IPS-NIHi7 (cell line): Measurements from ENCODE around the gene SORBS1.

ENCODE experiments used
- DNase-seq: peaks from one replicate; pipeline ENCODE4 v3.0.0; 2012; ENCODE audit warnings: mixed read lengths; ENCODE audit errors: extremely low spot score

The SORBS1 gene

DNA sequence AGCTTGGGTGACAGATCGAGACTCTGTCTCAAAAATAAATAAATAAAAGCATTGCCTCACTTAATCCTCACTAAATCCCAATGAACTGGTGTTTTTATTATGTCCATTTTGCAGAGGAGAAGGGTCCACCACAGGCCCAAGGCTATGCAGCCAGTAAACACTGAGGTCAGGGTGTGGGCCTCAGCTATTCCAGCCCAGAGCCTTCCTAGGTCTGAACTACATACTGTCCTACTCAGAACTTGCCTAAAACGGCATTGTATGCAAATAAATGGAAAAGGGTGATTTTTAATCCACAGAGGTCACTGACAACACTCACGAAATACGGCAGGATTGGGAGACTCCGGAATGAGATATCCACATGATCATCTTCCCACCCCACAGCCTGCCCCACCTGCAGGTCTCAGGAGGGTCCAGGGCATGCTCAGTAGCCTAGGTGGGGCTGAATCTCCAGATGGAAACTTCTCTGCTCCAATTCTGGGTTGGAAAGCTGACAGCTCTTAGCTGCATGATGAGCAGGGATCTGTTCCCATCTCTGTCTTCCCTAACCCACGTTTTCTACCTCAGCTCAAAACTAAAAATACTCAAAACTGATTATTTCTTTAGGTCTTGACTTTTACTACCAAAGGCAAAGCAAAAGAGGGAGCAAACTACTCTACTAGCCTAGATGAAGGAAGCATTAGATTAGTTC, 121.0 kb downstream of the SORBS1 start:
- no peak for DNase-seq

DNA sequence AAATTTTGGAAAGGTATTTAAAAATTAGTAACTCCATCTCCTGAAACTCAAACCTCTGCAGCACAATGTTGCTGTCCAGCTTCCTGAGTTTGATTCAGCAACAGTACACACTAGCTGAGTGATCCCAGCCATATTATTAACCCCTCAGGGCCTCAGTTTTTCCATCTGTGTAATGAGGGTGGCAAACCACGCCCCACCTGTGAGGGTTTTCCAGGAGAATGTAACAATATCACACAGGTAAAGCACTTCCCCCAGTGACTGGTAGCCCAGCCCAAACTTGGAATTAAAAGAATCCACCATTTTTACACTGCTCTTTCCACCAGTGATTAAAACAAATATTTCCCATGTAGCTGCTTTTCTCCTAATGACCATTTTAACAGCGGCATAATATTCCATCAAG, 122.4 kb downstream of the SORBS1 start:
- DNase-seq, result no peak

DNA sequence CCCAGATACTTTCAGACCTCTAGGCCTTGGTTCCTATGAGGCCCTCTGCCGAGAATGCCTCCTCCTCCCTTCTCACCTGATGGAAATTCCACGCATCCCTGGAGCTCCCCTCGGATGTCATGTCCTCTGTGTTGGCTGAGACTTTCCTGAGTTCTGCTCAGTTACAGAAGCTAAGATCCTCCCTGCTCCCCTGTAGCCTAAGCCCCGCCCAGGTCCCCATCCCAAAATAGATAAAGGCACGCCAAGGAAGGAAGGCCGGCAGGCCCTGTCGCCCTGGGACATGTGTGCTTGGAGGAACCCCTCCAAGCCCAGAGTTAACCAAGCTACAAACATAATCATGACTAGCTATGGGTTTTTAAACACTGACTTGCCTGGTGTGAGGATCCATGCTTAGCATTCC, 123.5 kb downstream of the SORBS1 start:
- no peak for DNase-seq

DNA sequence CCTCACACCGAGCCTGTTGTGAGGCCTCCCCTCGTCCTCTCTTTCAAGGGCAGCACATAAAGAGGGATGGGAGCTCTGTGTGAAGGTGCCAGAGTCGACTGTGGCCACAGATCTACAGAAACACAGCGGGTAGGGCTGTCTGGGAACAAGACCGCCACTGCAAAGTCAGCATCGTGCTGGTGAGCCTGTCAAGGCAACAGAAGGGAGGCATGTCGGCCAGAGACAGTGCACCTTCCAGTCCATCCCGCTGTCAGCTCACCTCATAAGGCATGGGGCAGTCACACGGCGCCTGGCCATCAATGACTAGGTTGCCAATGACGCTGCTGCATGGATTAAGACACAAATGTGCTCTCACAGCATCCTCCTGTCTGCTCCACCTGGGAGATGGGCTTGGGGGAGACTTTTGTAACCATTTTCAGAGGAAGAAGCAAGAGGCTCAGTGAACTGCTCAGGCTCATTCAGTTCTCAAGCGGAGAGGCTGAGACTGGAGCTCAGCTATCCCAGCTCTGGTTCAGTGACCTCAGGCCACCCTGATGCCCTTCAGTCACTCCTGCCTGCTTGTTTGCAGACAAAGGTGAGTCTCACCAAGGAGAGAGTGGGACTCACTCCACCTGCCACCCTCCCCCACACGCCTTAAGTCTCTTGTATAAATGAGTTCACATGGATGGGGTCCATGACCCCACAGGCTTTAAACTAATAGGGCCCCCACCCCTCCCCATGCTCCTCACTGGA, 125.5 kb downstream of the SORBS1 start:
- DNase-seq, result no peak

DNA sequence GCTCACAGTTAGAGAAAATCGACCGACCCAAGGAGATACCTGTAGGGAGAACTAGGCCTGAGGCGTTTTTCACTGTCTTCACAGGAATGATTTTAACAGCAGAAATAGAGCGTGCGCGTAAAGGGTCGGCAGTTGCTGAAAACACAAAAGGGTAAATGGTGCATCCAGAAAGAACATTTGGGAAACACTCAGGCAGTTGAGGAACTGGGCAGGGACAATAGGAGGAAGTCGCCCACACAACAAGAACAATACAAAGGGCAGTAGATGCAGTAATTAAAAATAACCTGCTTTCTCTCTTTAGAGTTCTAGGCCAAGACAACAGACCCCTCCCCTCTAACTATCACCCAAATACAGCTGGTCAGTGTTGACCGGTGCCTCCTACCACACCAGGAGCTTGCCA, 126.6 kb downstream of the SORBS1 start:
- no peak for DNase-seq

DNA sequence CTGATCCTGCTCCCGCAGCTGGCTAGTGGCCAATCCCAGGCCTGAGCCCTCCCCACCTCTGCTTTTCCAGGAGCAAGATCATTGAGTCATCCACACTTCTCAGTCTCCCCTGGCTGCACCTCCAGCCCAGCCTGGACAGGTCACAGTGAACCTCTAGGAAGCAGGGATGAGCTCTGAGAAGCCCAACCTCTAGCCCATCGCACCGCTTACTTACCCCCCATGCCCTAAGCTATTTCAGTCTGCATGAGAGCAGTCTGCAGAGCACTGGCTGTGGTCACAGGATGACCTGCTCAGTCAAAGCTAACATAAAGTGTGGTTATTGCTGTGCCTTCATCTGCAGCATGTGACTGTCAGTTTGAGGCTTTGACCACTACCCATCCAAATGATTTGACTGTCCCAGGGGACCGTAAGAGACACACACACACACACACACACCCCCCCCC, 129.2 kb downstream of the SORBS1 start:
- DNase-seq, result no peak

DNA sequence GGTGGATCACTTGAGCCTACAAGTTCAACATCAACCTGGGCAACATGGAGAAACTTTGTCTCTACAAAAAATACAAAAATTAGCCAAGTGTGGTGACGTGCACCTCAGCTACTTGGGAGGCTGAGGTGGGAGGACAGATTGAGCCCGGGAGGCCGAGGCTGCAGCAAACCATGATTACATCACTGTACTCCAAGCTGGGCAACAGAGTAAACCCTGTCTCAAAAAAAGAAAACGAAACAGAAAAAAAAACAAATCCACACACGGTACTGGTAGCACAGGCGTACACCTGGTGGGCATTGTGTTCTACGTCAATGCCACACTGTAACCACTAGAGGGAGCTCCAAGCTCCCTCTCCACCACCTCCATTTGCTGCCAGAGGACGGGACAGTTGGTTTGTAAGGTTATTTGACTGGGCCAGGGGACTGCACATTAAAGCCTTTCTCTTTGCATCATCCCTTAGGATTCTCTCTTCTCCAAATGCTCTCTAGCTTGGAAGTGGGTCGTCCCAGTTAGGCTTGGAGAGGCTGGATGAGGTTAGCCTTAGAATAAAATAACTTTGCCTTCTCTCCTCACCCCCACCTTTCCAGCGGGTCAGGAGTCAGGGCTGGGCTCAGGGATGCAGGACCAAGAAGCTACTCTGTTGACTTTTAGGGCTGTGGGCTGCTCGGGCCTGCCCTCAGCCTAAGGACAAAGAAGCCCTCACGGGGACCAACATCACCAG, 130.8 kb downstream of the SORBS1 start:
- peak; percentile 90 for DNase-seq

DNA sequence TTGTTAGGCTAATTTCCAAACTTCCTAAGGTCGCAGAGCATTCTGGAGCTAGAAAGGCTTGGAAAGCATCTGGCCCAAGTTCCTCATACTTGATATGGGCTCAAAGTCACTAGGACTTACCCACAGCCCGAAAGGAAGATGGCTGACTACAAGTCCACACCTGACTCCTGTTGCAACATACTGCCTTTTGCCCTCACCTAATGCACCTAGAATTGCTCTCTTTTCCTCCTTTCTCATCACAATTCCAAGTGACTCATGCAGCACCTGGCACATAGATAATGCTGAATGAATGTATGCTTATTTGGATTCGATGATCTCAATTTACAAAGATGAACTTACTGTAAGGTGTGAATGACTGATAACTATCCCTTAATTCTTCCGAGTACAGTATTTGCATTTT, 131.5 kb downstream of the SORBS1 start:
- DNase-seq, result no peak

DNA sequence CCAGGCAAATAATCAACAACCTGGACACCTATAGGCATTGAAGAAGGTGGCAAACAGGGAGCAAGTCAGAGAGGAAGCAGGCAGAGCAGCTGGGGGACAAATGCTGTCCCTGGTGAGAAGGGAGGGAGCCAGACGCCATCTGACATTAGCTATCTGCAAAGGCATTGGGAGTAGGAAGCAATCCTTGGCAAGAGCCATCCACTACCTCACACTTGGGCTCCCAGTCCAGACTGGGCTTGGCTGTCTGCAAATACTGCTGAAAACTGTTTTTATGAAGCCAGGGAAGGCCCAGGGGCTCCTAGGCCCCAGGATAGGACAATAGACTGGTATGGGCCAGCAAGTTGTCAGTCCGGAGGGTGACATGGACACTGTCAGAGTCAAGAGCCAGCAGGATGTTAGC, 132.5 kb downstream of the SORBS1 start:
- no peak for DNase-seq

DNA sequence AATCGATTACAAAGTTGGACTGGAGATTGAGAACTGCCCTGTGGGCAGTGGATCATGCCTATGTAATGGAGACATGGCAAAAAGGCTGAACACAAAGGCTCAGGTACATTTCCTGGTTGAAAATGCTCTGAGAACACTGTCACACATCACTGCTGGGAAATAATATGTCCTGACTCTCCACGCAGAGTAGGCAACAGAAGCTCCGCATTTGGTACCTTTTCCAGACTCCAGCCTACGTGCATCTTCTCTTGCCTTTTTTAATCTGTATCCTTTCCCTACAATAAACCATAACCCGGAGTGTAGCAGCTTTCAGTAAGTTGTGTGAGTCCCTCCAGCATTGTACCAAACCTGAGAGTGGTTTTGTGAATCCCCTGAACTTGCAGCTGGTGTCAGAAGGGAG, 134.7 kb downstream of the SORBS1 start:
- DNase-seq, result no peak

DNA sequence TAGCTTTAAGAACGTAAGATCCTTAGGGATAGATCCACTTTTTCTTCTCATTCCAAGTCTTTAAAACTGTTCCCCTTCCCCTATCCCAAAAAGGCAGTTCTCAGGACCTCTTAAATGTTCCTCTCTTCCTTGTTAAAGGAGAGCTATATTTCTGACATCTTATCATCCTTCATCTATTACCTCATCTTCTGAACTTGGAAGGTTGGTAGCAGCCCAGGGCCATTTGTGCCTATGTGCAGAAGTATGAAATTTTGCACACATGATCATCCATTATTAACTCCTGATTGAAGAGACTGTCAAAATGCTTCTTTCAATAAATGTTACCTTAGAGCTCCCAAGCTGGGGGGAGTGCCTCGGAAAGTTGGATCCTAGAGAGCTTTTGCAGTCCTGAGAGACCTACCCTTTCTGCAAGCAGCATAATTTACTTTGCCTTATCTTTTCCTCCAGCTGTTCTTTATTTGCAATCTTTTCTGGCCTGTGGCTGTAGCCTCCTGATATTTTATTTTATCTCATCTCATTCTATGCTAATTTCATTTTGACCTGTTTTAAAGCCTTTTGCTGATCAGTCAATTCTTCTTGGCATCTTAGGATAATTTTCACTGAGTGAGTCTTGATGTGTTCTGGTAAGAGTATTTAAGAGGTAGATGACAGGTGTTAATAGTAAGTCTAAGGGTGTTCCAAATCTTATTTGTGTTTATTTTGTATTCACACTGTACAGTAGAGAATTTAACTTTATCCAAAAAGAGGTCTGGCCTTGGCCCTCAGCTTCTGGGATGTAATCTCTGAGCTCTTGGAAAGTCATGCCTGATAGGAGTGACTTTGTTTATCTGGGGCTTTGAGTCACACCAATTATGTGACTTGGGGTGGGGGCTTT, 135.3 kb downstream of the SORBS1 start:
- no peak for DNase-seq

DNA sequence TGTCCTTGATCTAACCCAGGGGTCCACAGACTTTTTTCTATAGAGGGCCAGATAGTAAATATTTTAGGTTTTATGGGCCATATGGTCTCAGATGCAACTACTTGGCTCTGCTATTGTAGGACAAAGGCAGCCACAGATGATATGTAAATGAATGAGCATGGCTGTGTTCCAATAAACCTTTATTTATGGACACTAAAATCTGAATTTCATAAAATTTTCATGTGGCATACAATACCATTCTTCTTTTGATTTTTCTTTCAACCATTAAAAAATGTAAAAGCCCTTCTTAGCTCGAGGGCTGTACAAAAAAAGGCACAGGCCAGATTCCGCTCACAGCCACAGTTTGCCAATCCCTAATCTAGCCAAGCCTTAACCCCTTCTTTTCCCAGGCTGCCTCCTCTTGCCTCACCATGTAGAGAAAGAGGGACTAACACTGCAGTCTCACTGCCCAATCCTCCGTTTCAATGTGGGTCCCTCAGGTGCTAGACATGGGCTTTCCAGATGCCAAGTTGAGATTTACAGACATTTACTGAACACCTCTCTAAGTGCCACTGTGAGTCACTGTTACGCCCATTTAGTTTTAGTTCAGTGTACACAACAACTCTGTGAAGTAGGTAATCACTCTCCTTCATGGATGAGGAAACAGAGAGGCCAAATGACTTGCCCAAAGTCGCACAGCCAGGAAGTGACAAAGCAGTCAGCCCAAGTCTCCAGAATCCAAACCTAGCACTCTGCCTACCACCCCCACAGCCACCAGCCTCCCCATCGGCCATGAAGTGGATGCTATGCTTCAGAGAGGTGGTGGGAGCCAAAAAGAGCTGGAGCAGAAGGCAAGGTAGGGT, 137.8 kb downstream of the SORBS1 start:
- DNase-seq, result no peak

DNA sequence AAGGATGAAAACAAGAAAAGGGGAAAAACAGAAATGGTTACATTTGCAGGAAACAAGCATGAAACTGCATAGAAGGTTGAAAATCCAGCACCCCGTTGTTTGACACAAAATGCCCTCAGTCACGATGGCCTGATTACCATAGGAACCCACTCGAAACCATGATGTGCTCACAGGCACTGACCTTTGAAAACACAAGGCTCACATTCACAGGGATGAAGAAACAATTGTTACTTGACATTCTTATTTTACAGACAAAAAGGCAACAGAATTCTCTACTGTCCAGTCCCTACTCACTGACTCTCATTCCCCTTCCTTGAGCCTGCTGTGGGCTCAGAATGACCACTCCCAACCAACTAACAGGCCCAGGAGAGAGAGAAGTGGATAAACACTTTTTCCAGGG, 138.9 kb downstream of the SORBS1 start:
- DNase-seq, result no peak

DNA sequence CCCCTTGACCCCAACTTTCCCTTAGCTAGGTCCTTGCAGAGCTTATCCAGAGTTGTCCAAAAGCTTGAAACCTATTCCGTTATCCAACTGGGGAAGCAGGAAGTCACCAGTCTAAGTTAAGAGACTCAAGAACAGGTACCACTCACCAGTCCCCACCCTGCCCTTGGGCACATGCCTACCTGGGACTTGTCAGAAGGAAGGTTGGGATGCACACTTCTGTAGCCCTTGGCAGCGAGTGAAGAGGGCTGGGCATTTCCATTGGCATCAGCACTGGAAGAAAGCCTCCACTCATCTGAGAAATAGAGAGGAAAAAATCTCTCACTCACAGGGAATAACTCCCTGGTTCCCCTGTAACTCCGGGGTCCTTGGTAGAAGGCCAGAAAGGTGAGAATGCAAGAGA, 139.4 kb downstream of the SORBS1 start:
- no peak for DNase-seq

DNA sequence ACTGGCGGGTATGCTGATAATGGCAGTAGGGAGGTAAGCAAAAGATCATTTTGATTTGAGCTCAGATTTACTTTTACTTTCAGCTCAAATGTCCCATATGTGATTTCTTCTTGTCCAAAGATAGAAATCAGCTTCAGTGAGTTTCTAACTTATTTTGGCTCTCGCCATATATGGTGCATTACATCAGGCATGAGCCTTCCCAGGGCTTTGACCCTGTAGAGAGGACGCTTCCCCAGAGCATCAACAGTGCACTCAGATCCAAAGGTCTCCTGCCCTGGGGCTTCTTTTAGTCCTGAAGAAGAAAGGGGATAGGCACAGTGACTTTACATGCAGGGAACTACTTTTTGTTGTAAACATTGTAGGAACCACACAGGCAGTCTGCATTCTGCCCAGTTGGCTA, 141.8 kb downstream of the SORBS1 start:
- DNase-seq, result no peak

DNA sequence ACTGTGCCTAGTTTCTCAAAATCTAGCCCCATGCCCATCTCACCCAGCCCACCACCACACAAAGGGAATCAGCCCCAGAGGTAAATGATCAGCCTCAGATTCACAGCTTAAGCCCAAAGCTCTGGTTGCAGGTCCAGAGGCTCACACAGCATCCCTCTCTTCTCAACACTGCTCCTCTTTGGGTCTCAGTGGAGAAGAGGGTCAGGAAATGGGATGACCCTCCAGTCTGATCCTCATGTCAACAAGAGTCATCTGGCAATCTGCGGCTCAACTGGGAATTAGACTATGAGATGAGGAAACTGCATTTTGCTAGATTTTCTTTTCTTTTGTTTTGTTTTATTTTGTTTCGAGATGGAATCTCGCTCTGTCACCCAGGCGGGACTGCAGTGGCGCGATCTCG, 144.2 kb downstream of the SORBS1 start:
- DNase-seq, result no peak

DNA sequence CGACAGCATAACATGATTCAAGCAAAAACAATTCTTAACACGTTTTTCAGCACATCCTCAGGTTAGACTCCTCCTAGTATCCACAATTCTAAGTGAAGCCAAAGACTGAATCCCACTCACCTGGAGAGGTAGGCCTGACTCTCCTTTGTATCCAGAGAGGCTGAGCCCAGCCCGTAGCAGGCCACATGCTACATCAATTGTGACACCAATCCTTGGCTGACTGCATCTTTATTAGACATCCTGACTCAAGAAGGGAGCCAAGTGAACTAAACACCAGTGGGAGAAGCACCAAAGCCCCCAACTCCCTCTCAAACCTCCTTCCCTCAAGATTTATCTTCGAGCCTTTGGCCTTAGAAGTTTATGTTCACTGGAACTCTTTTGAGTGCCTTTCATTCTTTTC, 144.9 kb downstream of the SORBS1 start:
- no peak for DNase-seq

DNA sequence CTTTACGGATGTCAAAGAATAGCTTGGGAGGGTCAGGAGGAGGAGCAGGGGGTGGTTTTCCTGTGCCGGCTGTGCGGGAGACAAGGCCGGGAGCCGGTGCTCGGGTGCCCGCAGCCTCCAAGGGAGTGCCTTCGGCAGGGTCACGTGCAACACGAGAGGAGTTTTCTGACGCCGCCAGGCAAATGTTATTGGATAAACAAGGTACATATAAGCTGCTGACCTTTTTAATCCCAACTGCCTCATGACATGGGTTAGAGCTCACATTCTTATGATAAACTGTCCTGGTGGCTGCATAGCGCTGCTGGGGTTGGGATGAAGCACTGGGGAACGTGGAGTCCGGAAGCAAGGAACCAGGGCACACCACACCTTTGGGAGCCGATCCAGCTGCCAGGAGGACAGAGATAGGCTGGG, 145.5 kb downstream of the SORBS1 start:
- no peak for DNase-seq

DNA sequence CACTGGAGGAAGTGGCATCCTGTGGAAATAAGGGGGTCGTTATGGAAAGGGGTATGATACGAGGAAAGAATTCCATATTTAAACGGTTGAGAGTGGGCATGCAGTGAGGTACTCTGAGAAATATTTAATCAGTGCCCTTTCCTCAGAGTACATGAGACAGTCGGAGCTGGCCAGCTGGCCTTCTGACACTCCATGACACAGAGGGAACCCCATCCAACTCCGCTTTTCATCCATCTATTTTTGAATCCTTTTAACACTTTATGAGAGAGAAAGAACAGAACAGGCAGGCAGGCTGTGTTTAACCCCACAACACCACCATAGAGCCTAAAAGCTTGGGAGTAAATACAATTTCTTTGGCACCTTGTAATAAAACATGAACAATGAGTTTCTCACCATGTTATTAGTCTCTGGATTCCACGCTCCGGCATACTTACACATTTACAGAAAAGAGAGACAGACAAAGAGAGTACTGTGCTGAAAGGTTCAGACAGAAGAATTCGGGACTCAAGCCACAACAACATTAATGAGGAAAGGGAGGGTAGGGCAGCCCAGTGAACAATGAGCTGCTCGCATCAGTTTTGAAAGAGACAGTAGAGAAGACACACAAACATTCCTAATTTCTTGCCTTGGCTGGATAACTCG, 146.2 kb downstream of the SORBS1 start:
- no peak for DNase-seq

DNA sequence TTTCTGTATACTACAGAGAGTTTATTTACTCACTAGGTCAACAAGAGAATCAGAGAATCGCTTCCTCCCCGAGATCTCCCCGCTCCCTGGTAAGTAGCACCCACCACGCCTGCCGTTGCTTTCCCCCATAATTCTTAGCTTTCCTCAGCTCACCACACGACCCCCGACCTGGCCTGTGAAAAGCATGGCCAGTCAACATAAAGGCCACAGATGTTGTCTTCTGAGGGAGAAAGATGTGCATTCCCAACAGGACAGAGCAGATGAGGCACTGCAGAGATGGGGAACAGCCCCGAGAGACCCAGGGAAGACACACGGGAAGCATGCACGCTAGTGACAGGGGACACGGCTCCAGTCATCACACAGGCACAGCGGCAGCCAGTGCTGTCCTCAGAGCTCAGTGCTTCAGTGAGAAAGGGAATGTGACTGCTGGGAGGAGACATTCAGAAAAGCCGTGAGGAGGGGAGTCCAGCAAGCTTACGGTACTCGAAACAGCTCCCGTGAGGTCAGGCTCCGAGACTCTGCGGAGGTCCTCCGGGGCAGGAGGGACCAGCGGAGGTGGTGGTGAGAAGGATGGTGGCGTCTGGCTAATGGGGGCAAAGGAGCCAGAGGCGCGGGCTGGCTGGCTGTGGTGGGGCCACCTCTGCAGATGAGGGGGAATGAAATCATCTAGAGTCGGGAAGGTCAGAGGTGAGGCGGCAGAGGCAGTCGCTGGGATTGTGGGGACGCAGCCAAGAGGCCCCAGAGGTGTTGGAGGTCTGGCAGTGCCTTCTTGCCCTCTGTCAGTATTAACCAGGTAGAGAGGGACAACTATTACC, 146.9 kb downstream of the SORBS1 start:
- DNase-seq, result no peak
